MCF 10A (cell line): Measurements from ENCODE around the gene GPR65. TPM values are rescaled to one million over a fixed set of nuclear protein-coding genes. Genes with fewer than 3 reads are reported as not detected.

Experiments
- BruUV-seq: library from RNA; stranded (reverse); fragments of 400-500 nt; replicated peaks from 2 replicates; lab custom pipeline; 2021; lab: Mats Ljungman, UMichigan
- CTCF ChIA-PET: fragments of 300-600 bp; sonication (Branson Sonifier 250); formaldehyde crosslinking; extraction: SDS; loops from one replicate; lab custom pipeline; 2021; ENCODE audit warnings: antibody characterized with exemption, inconsistent platforms; lab: Yijun Ruan, JAX
- POLR2A ChIA-PET: fragments of 300-600, 350-650 bp; sonication (Branson Sonifier 250); formaldehyde crosslinking; extraction: SDS; loops from one replicate; lab custom pipeline; 2020; ENCODE audit warnings: antibody characterized with exemption, inconsistent platforms; lab: Yijun Ruan, JAX
- DNase-seq: peaks from one replicate; pipeline ENCODE4 v3.0.0-alpha.2; 2018; ENCODE audit not compliant: unreplicated experiment
- H3K27ac Mint-ChIP-seq: one replicate; pipeline ENCODE4 v1.8.0; 2022; ENCODE audit warnings: mild to moderate bottlenecking, low read depth, mixed read lengths; ENCODE audit not compliant: unreplicated experiment
- H3K27me3 Mint-ChIP-seq: one replicate; pipeline ENCODE4 v1.8.0; 2022; ENCODE audit warnings: mixed read lengths; ENCODE audit not compliant: insufficient read depth, unreplicated experiment
- H3K36me3 Mint-ChIP-seq: one replicate; pipeline ENCODE4 v1.8.0; 2022; ENCODE audit warnings: mild to moderate bottlenecking, moderate library complexity, mixed read lengths; ENCODE audit not compliant: insufficient read depth, unreplicated experiment
- H3K4me1 Mint-ChIP-seq: one replicate; pipeline ENCODE4 v1.8.0; 2022; ENCODE audit warnings: mixed read lengths; ENCODE audit not compliant: insufficient read depth, unreplicated experiment
- H3K4me3 Mint-ChIP-seq: one replicate; pipeline ENCODE4 v1.8.0; 2022; ENCODE audit warnings: mild to moderate bottlenecking, moderate library complexity, mixed read lengths; ENCODE audit not compliant: unreplicated experiment
- H3K9me3 Mint-ChIP-seq: one replicate; pipeline ENCODE4 v1.8.0; 2022; ENCODE audit warnings: mixed read lengths; ENCODE audit not compliant: unreplicated experiment
- intact Hi-C: fragments of 100-400 bp; cut with micrococcal nuclease; formaldehyde crosslinking; loops from 2 replicates; pipeline ENCODE4 v1.14.1; 2022
- total RNA-seq: library from RNA; stranded (reverse); gene quantifications from 2 replicates; pipeline ENCODE4 v1.2.3, GENCODE V29; 2022
- TF ChIP-seq, protein P1 (sequence below): fragments of 200-600 bp; IDR thresholded peaks from one replicate; pipeline ENCODE4 v1.8.0; 2022; ENCODE audit warnings: antibody characterized with exemption, mild to moderate bottlenecking; ENCODE audit not compliant: unreplicated experiment

GPR65 gene
- total RNA-seq, 1 experiment from 2014 or later = not detected

DNA sequence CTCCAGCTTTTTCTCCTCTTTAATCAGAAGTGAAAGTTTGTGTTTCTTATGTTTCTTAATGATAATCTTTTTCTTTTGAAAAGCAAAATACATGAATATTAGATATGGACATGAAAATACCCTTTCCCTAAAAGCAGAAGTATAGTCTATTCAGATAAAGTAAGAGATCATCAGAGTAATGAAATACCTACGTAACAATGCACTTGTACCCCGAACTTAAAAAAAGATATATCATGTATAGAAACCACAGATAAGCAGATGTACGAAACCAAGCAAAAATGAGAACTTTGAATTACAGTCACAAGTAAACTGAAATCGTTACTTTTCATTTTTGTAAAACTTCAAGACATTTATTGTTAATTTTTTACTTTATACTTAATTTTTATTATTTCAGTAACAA lies 1.5 kb upstream of the GPR65 start:
- H3K36me3 Mint-ChIP-seq = no peaks in the 10 kb centered on the region
- ChIA-PET CTCF (no interaction called here), POLR2A (no interaction called here)
- no peaks in the 10 kb centered on the region for H3K9me3 Mint-ChIP-seq
- H3K27ac Mint-ChIP-seq = no peak overlapping the region
- H3K4me3 Mint-ChIP-seq = no peak overlapping the region
- peaks cover 61% of the 10 kb centered on the region for H3K27me3 Mint-ChIP-seq
- no peak for DNase-seq
- TF ChIP-seq, protein P1, sequence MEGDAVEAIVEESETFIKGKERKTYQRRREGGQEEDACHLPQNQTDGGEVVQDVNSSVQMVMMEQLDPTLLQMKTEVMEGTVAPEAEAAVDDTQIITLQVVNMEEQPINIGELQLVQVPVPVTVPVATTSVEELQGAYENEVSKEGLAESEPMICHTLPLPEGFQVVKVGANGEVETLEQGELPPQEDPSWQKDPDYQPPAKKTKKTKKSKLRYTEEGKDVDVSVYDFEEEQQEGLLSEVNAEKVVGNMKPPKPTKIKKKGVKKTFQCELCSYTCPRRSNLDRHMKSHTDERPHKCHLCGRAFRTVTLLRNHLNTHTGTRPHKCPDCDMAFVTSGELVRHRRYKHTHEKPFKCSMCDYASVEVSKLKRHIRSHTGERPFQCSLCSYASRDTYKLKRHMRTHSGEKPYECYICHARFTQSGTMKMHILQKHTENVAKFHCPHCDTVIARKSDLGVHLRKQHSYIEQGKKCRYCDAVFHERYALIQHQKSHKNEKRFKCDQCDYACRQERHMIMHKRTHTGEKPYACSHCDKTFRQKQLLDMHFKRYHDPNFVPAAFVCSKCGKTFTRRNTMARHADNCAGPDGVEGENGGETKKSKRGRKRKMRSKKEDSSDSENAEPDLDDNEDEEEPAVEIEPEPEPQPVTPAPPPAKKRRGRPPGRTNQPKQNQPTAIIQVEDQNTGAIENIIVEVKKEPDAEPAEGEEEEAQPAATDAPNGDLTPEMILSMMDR = no peak
- no peaks in the 10 kb centered on the region for H3K4me1 Mint-ChIP-seq
- BruUV-seq = no TSS peak
- intact Hi-C loops = no loop called here

GRCh38 chr14:88004506-88005036 lies 364 bp upstream of the GPR65 start:
- POLR2A ChIA-PET = no interaction called here
- CTCF ChIA-PET = no interaction called here
- no peaks in the 10 kb centered on the region for H3K9me3 Mint-ChIP-seq
- DNase-seq = no peak
- no peak overlapping the region for H3K4me3 Mint-ChIP-seq
- intact Hi-C loops = no loop called here
- no peak overlapping the region for H3K27ac Mint-ChIP-seq
- no TSS peak for BruUV-seq
- H3K27me3 Mint-ChIP-seq = peaks cover 53% of the 10 kb centered on the region
- no peaks in the 10 kb centered on the region for H3K4me1 Mint-ChIP-seq
- TF ChIP-seq, protein P1 = no peak
- no peaks in the 10 kb centered on the region for H3K36me3 Mint-ChIP-seq

- CTCF ChIA-PET = no interaction called here
- Mint-ChIP-seq H3K27ac (no peak overlapping the region), H3K9me3 (no peaks in the 10 kb centered on the region), H3K4me1 (no peaks in the 10 kb centered on the region), H3K27me3 (peaks cover 44% of the 10 kb centered on the region), H3K4me3 (no peak overlapping the region), H3K36me3 (no peaks in the 10 kb centered on the region)
- POLR2A ChIA-PET = no interaction called here
- no peak for DNase-seq
- no TSS peak for BruUV-seq
- TF ChIP-seq, protein P1 = no peak
- intact Hi-C loops = no loop called here
Measured at GRCh38 chr14:88005978-88006851, 1.3 kb downstream of the GPR65 start.

DNA sequence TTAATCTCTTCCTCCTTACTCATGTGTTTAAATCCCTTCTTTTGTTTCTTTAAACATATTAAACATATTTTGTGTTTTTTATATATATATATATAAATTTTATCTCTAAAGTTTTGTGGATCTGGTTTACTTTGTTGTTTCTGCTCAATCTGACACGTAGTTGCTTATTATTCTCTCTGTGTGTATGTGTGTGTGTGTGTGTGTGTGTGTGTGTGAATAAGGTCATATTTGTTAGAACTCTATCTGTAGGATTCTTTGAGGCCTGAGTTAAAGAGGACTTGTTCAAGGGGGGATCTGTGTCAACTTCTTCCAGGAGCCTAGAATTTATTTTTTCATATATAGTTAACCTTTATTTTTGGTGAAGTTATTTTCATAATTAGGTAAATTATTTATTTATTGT lies 2.7 kb downstream of the GPR65 start:
- POLR2A ChIA-PET = interaction anchor here (1.2 kb wide), 1 partner anchor 13 kb away, joined by 3 read pairs; no protein-coding TSS in a partner anchor
- TF ChIP-seq, protein P1 = no peak

More for the DNA sequence above, 2.7 kb downstream of the GPR65 start:
- H3K4me3 Mint-ChIP-seq = no peak overlapping the region
- H3K27ac Mint-ChIP-seq = no peak overlapping the region
- no peaks in the 10 kb centered on the region for H3K9me3 Mint-ChIP-seq
- no TSS peak for BruUV-seq
- H3K36me3 Mint-ChIP-seq = no peaks in the 10 kb centered on the region
- intact Hi-C loops = no loop called here
- no peak for DNase-seq
- peaks cover 57% of the 10 kb centered on the region for H3K27me3 Mint-ChIP-seq
- CTCF ChIA-PET = no interaction called here
- no peaks in the 10 kb centered on the region for H3K4me1 Mint-ChIP-seq
